Astrocyte (in vitro differentiated cells and primary cell): Measurements from ENCODE around the gene BSG. TPM values are rescaled to one million over a fixed set of nuclear protein-coding genes. Genes with fewer than 3 reads are reported as not detected.
A peak's percentile ranks its signal among the peaks of the same experiment; 100 is the strongest.

Source experiments
- DNase-seq: peaks from one replicate; pipeline ENCODE4 v3.0.0-alpha.2; 2010; ENCODE audit warnings: low read depth
- FAIRE-seq: peaks from 2 replicates; lab custom pipeline; 2011; peaks lifted over from hg19 to GRCh38; lab: Jason Lieb, UNC
- H2AFZ ChIP-seq: 2 replicates; pipeline ENCODE4 v1.6.0; 2012; ENCODE audit warnings: low read depth, low read length, inconsistent platforms
- H3K27ac ChIP-seq: 2 replicates; pipeline ENCODE4 v1.5.1; 2011; ENCODE audit warnings: low read depth, low read length, inconsistent platforms
- H3K27me3 ChIP-seq: 2 replicates; pipeline ENCODE4 v1.6.0; 2011; ENCODE audit warnings: low read length, inconsistent platforms; ENCODE audit not compliant: insufficient read depth
- H3K36me3 ChIP-seq: 2 replicates; pipeline ENCODE4 v1.5.1; 2011; ENCODE audit warnings: low read length, inconsistent platforms; ENCODE audit not compliant: insufficient read depth
- H3K4me1 ChIP-seq: 2 replicates; pipeline ENCODE4 v1.5.1; 2011; ENCODE audit warnings: low read length, inconsistent platforms; ENCODE audit not compliant: insufficient read depth
- H3K4me2 ChIP-seq: 2 replicates; pipeline ENCODE4 v1.6.0; 2012; ENCODE audit warnings: low read length, inconsistent platforms
- H3K4me3 ChIP-seq: 2 replicates; pipeline ENCODE4 v1.5.1; 2011; ENCODE audit warnings: low read depth, mild to moderate bottlenecking, low read length, inconsistent platforms; ENCODE audit not compliant: insufficient read depth
- H3K79me2 ChIP-seq: 2 replicates; pipeline ENCODE4 v1.6.0; 2012; ENCODE audit warnings: mild to moderate bottlenecking, low read length, inconsistent platforms; ENCODE audit not compliant: insufficient read depth
- H3K9ac ChIP-seq: 2 replicates; pipeline ENCODE4 v1.6.0; 2012; ENCODE audit warnings: mild to moderate bottlenecking, low read length, inconsistent platforms
- H3K9me3 ChIP-seq: 2 replicates; pipeline ENCODE4 v1.5.1; 2012; ENCODE audit warnings: low read depth, mild to moderate bottlenecking, low read length, inconsistent platforms; ENCODE audit not compliant: insufficient read depth
- H4K20me1 ChIP-seq: 2 replicates; pipeline ENCODE4 v1.6.0; 2012; ENCODE audit warnings: low read length, inconsistent platforms; ENCODE audit not compliant: insufficient read depth
- H3K27ac Mint-ChIP-seq: one replicate; pipeline ENCODE4 v1.8.0; 2021; ENCODE audit warnings: mild to moderate bottlenecking, mixed read lengths; ENCODE audit not compliant: unreplicated experiment
- H3K27me3 Mint-ChIP-seq: one replicate; pipeline ENCODE4 v1.8.0; 2021; ENCODE audit warnings: low read depth, mixed read lengths; ENCODE audit not compliant: unreplicated experiment
- H3K36me3 Mint-ChIP-seq: one replicate; pipeline ENCODE4 v1.8.0; 2021; ENCODE audit warnings: low read depth, mixed read lengths; ENCODE audit not compliant: unreplicated experiment
- H3K4me1 Mint-ChIP-seq: one replicate; pipeline ENCODE4 v1.8.0; 2021; ENCODE audit warnings: low read depth, mixed read lengths; ENCODE audit not compliant: unreplicated experiment
- H3K4me3 Mint-ChIP-seq: one replicate; pipeline ENCODE4 v1.8.0; 2021; ENCODE audit warnings: mild to moderate bottlenecking, moderate library complexity, mixed read lengths; ENCODE audit not compliant: unreplicated experiment
- H3K9me3 Mint-ChIP-seq: one replicate; pipeline ENCODE4 v1.8.0; 2021; ENCODE audit warnings: mild to moderate bottlenecking, mixed read lengths; ENCODE audit not compliant: unreplicated experiment
- EZH2 ChIP-seq: IDR thresholded peaks from 2 replicates; pipeline ENCODE4 v1.6.1; 2012; ENCODE audit warnings: mild to moderate bottlenecking, low read length, inconsistent platforms; ENCODE audit not compliant: insufficient read depth
- total RNA-seq: library from RNA; stranded (reverse); gene quantifications from 2 replicates; pipeline ENCODE4 v1.2.1, GENCODE V29; 2021
- TF ChIP-seq, protein P1 (sequence below): IDR thresholded peaks from 2 replicates; pipeline ENCODE4 v1.5.1; 2011; ENCODE audit warnings: low read depth, mild to moderate bottlenecking, inconsistent platforms, low read length, moderate library complexity; ENCODE audit not compliant: insufficient read depth

BSG gene
- total RNA-seq, 1 donor from 2014 or later = 807 TPM

DNA sequence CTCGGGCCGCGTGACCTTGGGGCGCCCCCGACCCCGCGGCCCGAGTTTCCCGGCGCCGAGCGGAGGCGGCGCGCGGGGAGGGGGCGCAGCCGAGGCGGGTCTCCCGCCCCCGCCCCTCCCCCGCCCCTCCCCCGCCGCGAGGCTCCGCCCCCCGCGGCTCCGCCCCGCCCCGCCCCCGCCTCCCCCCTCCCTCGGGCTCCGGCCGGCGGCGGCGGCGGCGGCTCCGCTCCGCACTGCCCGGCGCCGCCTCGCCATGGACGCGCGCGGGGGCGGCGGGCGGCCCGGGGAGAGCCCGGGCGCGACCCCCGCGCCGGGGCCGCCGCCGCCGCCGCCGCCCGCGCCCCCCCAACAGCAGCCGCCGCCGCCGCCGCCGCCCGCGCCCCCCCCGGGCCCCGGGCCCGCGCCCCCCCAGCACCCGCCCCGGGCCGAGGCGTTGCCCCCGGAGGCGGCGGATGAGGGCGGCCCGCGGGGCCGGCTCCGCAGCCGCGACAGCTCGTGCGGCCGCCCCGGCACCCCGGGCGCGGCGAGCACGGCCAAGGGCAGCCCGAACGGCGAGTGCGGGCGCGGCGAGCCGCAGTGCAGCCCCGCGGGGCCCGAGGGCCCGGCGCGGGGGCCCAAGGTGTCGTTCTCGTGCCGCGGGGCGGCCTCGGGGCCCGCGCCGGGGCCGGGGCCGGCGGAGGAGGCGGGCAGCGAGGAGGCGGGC is 17.4 kb downstream of the BSG start, which contains the start of gene HCN2:
Gene HCN2, plus strand, starts transcription at position 189 of the 703 bp plus-strand sequence. Its CDS starts 65 bp downstream, at position 254.
- Histone ChIP-seq H3K4me3 (no peak within 1 kb of the TSS), H3K27ac (no peak within 1 kb of the TSS), H3K9me3 (no peaks in the 10 kb centered on the region), H3K4me2 (peak within 1 kb of the TSS; percentile 76), H2AFZ (no peak within 1 kb of the TSS), H4K20me1 (peaks cover 54% of the 10 kb centered on the region), H3K79me2 (no peaks in the 10 kb centered on the region), H3K9ac (no peak within 1 kb of the TSS), H3K4me1 (peaks cover 27% of the 10 kb centered on the region), H3K27me3 (no peaks in the 10 kb centered on the region), H3K36me3 (no peaks in the 10 kb centered on the region)
- Mint-ChIP-seq H3K36me3 (no peaks in the 10 kb centered on the region), H3K27me3 (peaks cover 26% of the 10 kb centered on the region), H3K4me3 (peak within 1 kb of the TSS; percentile 57), H3K27ac (no peak within 1 kb of the TSS), H3K4me1 (peaks cover 7% of the 10 kb centered on the region), H3K9me3 (no peaks in the 10 kb centered on the region)
- FAIRE-seq = no peak
- no peak for DNase-seq
- no peak for TF ChIP-seq EZH2
- TF ChIP-seq, protein P1, sequence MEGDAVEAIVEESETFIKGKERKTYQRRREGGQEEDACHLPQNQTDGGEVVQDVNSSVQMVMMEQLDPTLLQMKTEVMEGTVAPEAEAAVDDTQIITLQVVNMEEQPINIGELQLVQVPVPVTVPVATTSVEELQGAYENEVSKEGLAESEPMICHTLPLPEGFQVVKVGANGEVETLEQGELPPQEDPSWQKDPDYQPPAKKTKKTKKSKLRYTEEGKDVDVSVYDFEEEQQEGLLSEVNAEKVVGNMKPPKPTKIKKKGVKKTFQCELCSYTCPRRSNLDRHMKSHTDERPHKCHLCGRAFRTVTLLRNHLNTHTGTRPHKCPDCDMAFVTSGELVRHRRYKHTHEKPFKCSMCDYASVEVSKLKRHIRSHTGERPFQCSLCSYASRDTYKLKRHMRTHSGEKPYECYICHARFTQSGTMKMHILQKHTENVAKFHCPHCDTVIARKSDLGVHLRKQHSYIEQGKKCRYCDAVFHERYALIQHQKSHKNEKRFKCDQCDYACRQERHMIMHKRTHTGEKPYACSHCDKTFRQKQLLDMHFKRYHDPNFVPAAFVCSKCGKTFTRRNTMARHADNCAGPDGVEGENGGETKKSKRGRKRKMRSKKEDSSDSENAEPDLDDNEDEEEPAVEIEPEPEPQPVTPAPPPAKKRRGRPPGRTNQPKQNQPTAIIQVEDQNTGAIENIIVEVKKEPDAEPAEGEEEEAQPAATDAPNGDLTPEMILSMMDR = no peak

DNA sequence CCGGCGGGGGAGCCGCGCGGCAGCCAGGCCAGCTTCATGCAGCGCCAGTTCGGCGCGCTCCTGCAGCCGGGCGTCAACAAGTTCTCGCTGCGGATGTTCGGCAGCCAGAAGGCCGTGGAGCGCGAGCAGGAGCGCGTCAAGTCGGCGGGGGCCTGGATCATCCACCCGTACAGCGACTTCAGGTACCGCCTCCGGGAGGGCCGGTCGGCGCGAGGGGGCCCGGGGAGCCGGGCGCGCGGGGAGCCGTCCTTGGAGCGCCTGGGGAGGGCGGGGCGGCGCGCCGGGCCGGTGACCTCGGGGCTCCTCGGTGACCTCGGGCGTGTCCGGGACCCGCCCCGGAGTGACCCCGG is 18.0 kb downstream of the BSG start:
- Histone ChIP-seq H3K27ac (no peak overlapping the region), H4K20me1 (peaks cover 55% of the 10 kb centered on the region), H3K4me2 (peak overlapping the region; percentile 76), H3K79me2 (no peaks in the 10 kb centered on the region), H3K27me3 (no peaks in the 10 kb centered on the region), H3K36me3 (no peaks in the 10 kb centered on the region), H3K9me3 (no peaks in the 10 kb centered on the region), H3K9ac (no peak overlapping the region), H2AFZ (no peak overlapping the region), H3K4me1 (peaks cover 27% of the 10 kb centered on the region), H3K4me3 (no peak overlapping the region)
- Mint-ChIP-seq H3K9me3 (no peaks in the 10 kb centered on the region), H3K27me3 (peaks cover 28% of the 10 kb centered on the region), H3K4me3 (no peak overlapping the region), H3K36me3 (no peaks in the 10 kb centered on the region), H3K27ac (no peak overlapping the region), H3K4me1 (peaks cover 7% of the 10 kb centered on the region)
- DNase-seq (no peak), FAIRE-seq (no peak)
- TF ChIP-seq EZH2 = no peak
- TF ChIP-seq, protein P1 = no peak

DNA sequence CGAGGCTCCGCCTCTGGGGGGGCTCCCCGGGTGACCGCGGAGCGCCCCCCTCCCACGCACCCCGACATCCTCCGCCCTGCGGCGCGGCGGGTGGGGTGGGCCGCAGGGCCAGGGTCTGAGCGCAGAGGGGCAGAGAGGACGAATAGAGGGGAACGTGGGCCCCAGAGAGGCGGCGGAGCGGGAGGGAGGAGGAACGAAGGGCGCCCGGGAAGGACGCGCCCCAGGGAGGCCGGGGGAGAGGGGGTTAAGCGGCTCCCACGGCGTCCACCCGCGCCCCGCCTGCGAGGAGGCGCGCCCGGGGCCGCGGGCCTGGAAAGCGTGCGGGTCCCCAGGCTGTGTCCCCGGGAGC is 18.3 kb downstream of the BSG start:
- Histone ChIP-seq H3K36me3 (no peaks in the 10 kb centered on the region), H3K9me3 (no peaks in the 10 kb centered on the region), H3K4me1 (peaks cover 25% of the 10 kb centered on the region), H4K20me1 (peaks cover 55% of the 10 kb centered on the region), H3K9ac (no peak overlapping the region), H2AFZ (no peak overlapping the region), H3K4me2 (peak overlapping the region; percentile 76), H3K79me2 (no peaks in the 10 kb centered on the region), H3K27ac (no peak overlapping the region), H3K27me3 (no peaks in the 10 kb centered on the region), H3K4me3 (no peak overlapping the region)
- Mint-ChIP-seq H3K27me3 (peaks cover 29% of the 10 kb centered on the region), H3K9me3 (no peaks in the 10 kb centered on the region), H3K27ac (no peak overlapping the region), H3K4me3 (no peak overlapping the region), H3K36me3 (no peaks in the 10 kb centered on the region), H3K4me1 (peaks cover 6% of the 10 kb centered on the region)
- no peak for TF ChIP-seq EZH2
- TF ChIP-seq, protein P1 = no peak
- DNase-seq (no peak), FAIRE-seq (no peak)
